ENCODE measurements around the gene HMMR.

GRCh38 chr5:163436515-163436914 lies 23.9 kb upstream of the HMMR start:
- TF ChIP-seq CTCF (IDR thresholded peaks at IDR 0.05) (no peak), POLR2AphosphoS5 (IDR thresholded peaks at IDR 0.05) (no peak), POLR2A (IDR thresholded peaks at IDR 0.05) (no peak)

All from breast epithelium (tissue), 3 donors.